Heart right ventricle (tissue), 16 donors: ENCODE data around the gene GATM. TPM values are rescaled to one million over a fixed set of nuclear protein-coding genes. Genes with fewer than 3 reads are reported as not detected.

Experiments
- ATAC-seq, 8 donors: fragments of 200-7000 bp; cut with Tn5 transposase; one replicate each; pipeline ENCODE4 v1.9.1; 2020; ENCODE audit warnings: mild to moderate bottlenecking in 8 of 8, moderate library complexity in 8 of 8, moderate number of reproducible peaks in 1 of 8
- DNase-seq, 2 donors: peaks; one replicate each; pipeline ENCODE4 v3.0.0-alpha.2; 2020
- H3K27ac ChIP-seq, 10 donors: fragments of 200-600 bp; sonication (generic) in 2 of 10; one replicate each; pipeline versions ENCODE4 v1.5.0 to v1.8.0; 2020 to 2022; ENCODE audit warnings: mild to moderate bottlenecking in 3 of 10
- H3K27me3 ChIP-seq, 7 donors: fragments of 200-600 bp; one replicate each; pipeline ENCODE4 v1.8.0; 2021 to 2022; ENCODE audit warnings: mild to moderate bottlenecking in 2 of 7
- H3K36me3 ChIP-seq, 9 donors: fragments of 200-600 bp; sonication (generic) in 1 of 9; one replicate each; pipeline versions ENCODE4 v1.5.0 to v1.8.0; 2020 to 2022; ENCODE audit warnings: mild to moderate bottlenecking in 2 of 9
- H3K4me1 ChIP-seq, 9 donors: fragments of 200-600 bp; sonication (generic) in 1 of 9; one replicate each; pipeline versions ENCODE4 v1.5.0 to v1.8.0; 2020 to 2022; ENCODE audit warnings: mild to moderate bottlenecking in 4 of 9
- H3K4me3 ChIP-seq, 10 donors: fragments of 200-600 bp; sonication (generic) in 2 of 10; one replicate each; pipeline versions ENCODE4 v1.5.0 to v1.8.0; 2020 to 2022; ENCODE audit warnings: mild to moderate bottlenecking in 7 of 10, moderate library complexity in 2 of 10
- H3K9me3 ChIP-seq, 11 donors: fragments of 200-600 bp in 10 of 11; sonication (generic) in 2 of 11; one replicate each; pipeline versions ENCODE4 v1.5.0 to v1.8.0; 2013 to 2022; ENCODE audit warnings: mild to moderate bottlenecking in 2 of 11, control low read depth in 1 of 11, moderate library complexity in 1 of 11
- CTCF ChIP-seq, 9 donors: fragments of 200-600 bp; sonication (generic) in 2 of 9; IDR thresholded peaks; one replicate each; pipeline versions ENCODE4 v1.5.0 to v1.8.0; 2021 to 2022; ENCODE audit warnings: antibody characterized with exemption in 9 of 9, mild to moderate bottlenecking in 5 of 9, moderate library complexity in 1 of 9
- WGBS, 2 donors: extraction: QIAGEN DNeasy Blood & Tissue Kit; methylation state at CpG; one replicate each; pipeline ENCODE4 v1.1.7; 2013; ENCODE audit warnings: inconsistent platforms in 1 of 2; 5-methylcytosine and 5-hydroxymethylcytosine counted together
- intact Hi-C, 10 donors: fragments of 100-400 bp; cut with DNase I; formaldehyde crosslinking; loops; one replicate each; pipeline versions ENCODE4 v1.11.1 to v1.14.2; 2022
- long read RNA-seq, 3 donors: library from polyadenylated mRNA; unstranded; transcript quantifications; one replicate each; pipeline ENCODE4 v2.0.0, GENCODE V29; 2020 to 2021
- polyA plus RNA-seq, 2 donors: library from polyadenylated mRNA; stranded (reverse); fragments of 200-250 nt; gene quantifications; one replicate each; pipeline ENCODE4 v1.2.3, GENCODE V29; 2013
- total RNA-seq, 10 donors: library from RNA; stranded (reverse); fragmentation: NEBNext Ultra II Directional in 3 of 10; extraction: Animal tissue kit (Norgen Biotek cat#: 25700) in 3 of 10; gene quantifications; one replicate each; pipeline versions ENCODE4 v1.2.1 to v1.2.4, GENCODE V29; 2021 to 2023
- donor health status: Arrhythmogenic right ventricular cardiomyopathy.
- donor health status: ischemic (EF 13 %, LVEDD 7.1; RV severe dilation, severe dysfunction).
- donor health status: healthy with polysubstance abuse.
- donor health status: DM: no; HTN: yes; CAD: no.
- donor health status: DM: no; HTN: no; CAD: no.
- donor health status: ischemic (EF 25% LVEDD 6.9; RV normal size, moderate dysfunction).
- donor health status: ischemic (EF 25% LVEDD 5.7; RV mildly dilated, moderate dysfunction).
- donor health status: healthy.
- donor health status: DM: yes; HTN: yes; CAD: no.
- donor health status: Ischemic cardiomyopathy.
- donor health status: ischemic (EF 35%, LVEDD 5.7; RV mildly dilated, moderate dysfunction).
- donor health status: nonischemic (EF 11% LVEDD 7.7; RV severe dilation, severe dysfunction).
- donor health status: DM: yes; HTN: yes; CAD: no.
- donor health status: PGD.
- donor health status: ischemic (EF 29% LVEDD 5.4; RV normal size, mild dysfunction).
- donor health status: nonischemic (EF 23%, LVEDD 6.1; RV moderate dilation, normal function).

GATM gene, protein sequence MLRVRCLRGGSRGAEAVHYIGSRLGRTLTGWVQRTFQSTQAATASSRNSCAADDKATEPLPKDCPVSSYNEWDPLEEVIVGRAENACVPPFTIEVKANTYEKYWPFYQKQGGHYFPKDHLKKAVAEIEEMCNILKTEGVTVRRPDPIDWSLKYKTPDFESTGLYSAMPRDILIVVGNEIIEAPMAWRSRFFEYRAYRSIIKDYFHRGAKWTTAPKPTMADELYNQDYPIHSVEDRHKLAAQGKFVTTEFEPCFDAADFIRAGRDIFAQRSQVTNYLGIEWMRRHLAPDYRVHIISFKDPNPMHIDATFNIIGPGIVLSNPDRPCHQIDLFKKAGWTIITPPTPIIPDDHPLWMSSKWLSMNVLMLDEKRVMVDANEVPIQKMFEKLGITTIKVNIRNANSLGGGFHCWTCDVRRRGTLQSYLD
- 10 to 100 TPM in 9 of 10 donors, 1 to 10 TPM in 1; 9.6 to 97.8 (median 30.8) TPM for total RNA-seq
- 1 to 10 TPM; 4.7 to 8.6 TPM for polyA plus RNA-seq
- long read RNA-seq, donor 1, partial matches to known transcripts = 0 of 5 reads
- long read RNA-seq, donor 1, other reads (novel, unspliced or antisense) = 1 of 5 reads
- long read RNA-seq, donor 2, transcript GATM-201 (9 exons, 2,597 nt) = major isoform, 6 of 10 reads
- long read RNA-seq, donor 2, partial matches to known transcripts = 0 of 10 reads
- long read RNA-seq, donor 2, other reads (novel, unspliced or antisense) = 1 of 10 reads
- long read RNA-seq, donor 3, transcript GATM-207 (8 exons, 3,911 nt) = minor isoform, 5 of 50 reads
- long read RNA-seq, donor 3, transcript GATM-201 (9 exons, 2,597 nt) = major isoform, 39 of 50 reads
- long read RNA-seq, donor 3, partial matches to known transcripts = 5 of 50 reads
- long read RNA-seq, donor 3, other reads (novel, unspliced or antisense) = 1 of 50 reads

DNA sequence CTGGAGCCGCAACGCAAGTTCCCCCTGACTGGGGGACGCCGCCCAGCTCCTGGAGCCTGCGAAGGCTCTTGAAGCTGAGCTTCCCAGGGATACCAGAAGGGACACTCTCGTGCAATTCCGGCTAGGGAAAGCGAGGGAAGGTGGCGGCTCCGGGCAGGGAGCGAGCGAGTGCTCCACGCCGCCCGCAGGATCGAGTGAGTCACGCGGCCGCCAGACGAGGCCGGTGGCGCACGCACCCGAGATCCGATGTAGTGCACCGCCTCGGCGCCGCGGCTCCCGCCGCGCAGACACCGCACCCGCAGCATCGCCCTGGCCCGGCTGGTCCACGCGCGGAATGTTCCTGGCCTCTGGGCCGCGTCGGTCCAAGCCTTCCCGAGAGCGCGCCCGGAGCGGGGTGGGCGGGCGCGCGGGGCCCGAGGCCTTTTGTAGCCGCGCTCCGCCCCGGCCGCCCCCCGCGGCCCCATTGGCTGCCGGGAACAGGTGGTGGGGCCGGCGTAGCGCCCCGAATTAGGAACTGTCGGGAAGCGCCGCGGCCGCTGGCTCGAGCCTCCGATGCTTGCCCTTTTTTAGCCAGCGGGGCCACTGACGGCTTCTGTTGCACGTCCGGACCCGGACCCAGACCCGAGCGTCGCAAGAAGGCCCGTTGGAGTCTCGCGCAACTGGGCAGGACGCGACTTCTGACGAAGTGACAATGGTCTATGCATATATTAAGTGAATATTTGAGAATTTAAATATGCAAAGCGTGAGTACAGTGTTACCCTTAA lies at the start of gene GATM:
Gene GATM (minus strand): TSS at position 396 of the 764 bp plus-strand sequence. CDS start 91 bp downstream, at position 305.
- peak within 1 kb of the TSS; percentile 59 to 86 (median 84) for H3K27ac ChIP-seq
- H3K4me1 ChIP-seq = peaks cover 0 to 48% (median 25%) of the 10 kb centered on the region in 9 donors
- TF ChIP-seq CTCF (IDR thresholded peaks at IDR 0.05) = peak in 8 of 9 donors; percentile 21 to 61 (median 46)
- peak within 1 kb of the TSS; percentile 41 to 91 (median 70) for H3K4me3 ChIP-seq
- peaks cover 0 to 22% (median 0%) of the 10 kb centered on the region in 9 donors for H3K36me3 ChIP-seq
- ATAC-seq = peak; percentile 89 to 96 (median 94)
- H3K9me3 ChIP-seq = no peaks in the 10 kb centered on the region
- WGBS, 2 donors = 1% methylated on average over 79 to 87 of the region's 87 CpGs
- intact Hi-C loops = loop anchor here in 1 of 10 donors (5.0 kb wide), 1 partner anchor 46 kb away; no protein-coding TSS in a partner anchor
- peaks cover 0 to 37% (median 0%) of the 10 kb centered on the region in 7 donors for H3K27me3 ChIP-seq
- peak; percentile 74 to 79 for DNase-seq

- H3K36me3 ChIP-seq = peaks cover 0 to 20% (median under 1%) of the 10 kb centered on the region in 9 donors
- no peak for DNase-seq
- H3K27ac ChIP-seq = no peak overlapping the region
- no peak overlapping the region for H3K4me3 ChIP-seq
- no peak for ATAC-seq
- H3K27me3 ChIP-seq = peaks cover 0 to 9% (median 7%) of the 10 kb centered on the region in 7 donors
- H3K9me3 ChIP-seq = no peaks in the 10 kb centered on the region
- intact Hi-C loops = no loop called here
- WGBS, 2 donors = 94 to 97% methylated on average over 11 of the region's 11 CpGs
- no peak for TF ChIP-seq CTCF (IDR thresholded peaks at IDR 0.05)
- peaks cover 0 to 10% (median 6%) of the 10 kb centered on the region in 9 donors for H3K4me1 ChIP-seq
Observed at GRCh38 chr15:45427085-45427484, 48.7 kb upstream of the GATM start.

DNA sequence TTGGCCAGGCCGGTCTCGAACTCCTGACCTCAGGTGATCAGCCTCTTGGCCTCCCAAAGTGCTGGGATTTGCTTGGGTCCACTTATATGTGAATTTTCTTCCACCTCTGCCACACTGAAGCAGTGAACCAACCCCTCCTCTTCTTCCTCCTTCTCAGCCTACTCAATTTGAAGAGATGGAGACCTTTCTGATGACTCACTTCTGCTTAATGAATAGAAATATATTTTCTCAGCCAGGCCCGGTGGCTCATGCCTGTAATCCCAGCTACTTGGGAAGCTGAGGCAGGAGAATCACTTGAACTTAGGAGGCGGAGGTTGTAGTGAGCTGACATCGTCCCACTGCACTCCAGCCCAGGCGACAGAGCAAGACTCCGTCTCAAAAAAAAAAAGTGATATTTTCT lies 46.8 kb upstream of the GATM start:
- TF ChIP-seq CTCF (IDR thresholded peaks at IDR 0.05) = no peak

More for the DNA sequence above, 46.8 kb upstream of the GATM start:
- Histone ChIP-seq H3K27me3 (peaks cover 0 to 3% (median 0%) of the 10 kb centered on the region in 7 donors), H3K4me1 (peaks cover 0 to 3% (median 2%) of the 10 kb centered on the region in 9 donors), H3K27ac (no peak overlapping the region), H3K9me3 (no peaks in the 10 kb centered on the region), H3K4me3 (no peak overlapping the region), H3K36me3 (peaks cover 0 to 39% (median 9%) of the 10 kb centered on the region in 9 donors)
- 87 to 90% methylated on average over 7 of the region's 7 CpGs for WGBS, 2 donors
- intact Hi-C loops = no loop called here
- no peak for DNase-seq
- ATAC-seq = no peak
